ENCODE results near the gene GCC2.

GRCh38 chr2:108412995-108413710 is 35.9 kb upstream of the GCC2 start:
- TF ChIP-seq EZH2phosphoT487 (IDR thresholded peaks at IDR 0.05; ENCODE audit: borderline replicate concordance, low read depth, low read length) (no peak), CTCF (conservative IDR thresholded peaks at IDR 0.05; ENCODE audit: low read length) (no peak)
